GM12878 (cell line): ENCODE data around the gene CRYL1.

Experiments used
- CBX5 ChIP-seq: sonication (generic); IDR thresholded peaks from 2 replicates; pipeline ENCODE4 v1.6.1; 2016; ENCODE audit warnings: low read depth, moderate library complexity, mild to moderate bottlenecking, inconsistent platforms
- EP300 ChIP-seq, 2 experiments: fragments of 150-350 bp in 1 of 2; IDR thresholded peaks; 2 replicates each; pipeline ENCODE4 v1.6.1; 2011 to 2012; ENCODE audit warnings: low read depth in 2 of 2, low read length in 2 of 2, borderline replicate concordance in 1 of 2, improper control_type of control experiment in 1 of 2, inconsistent platforms in 1 of 2; ENCODE audit not compliant: control insufficient read depth in 1 of 2
- MXI1 ChIP-seq: fragments of 150-350 bp; IDR thresholded peaks from 2 replicates; pipeline ENCODE4 v1.6.1; 2011; ENCODE audit warnings: low read depth, mild to moderate bottlenecking, inconsistent platforms, low read length, improper control_type of control experiment
- TAF1 ChIP-seq: IDR thresholded peaks from 2 replicates; pipeline ENCODE4 v1.6.1; 2011; ENCODE audit warnings: mild to moderate bottlenecking, low read depth, low read length, borderline replicate concordance
- ZBED1 ChIP-seq: IDR thresholded peaks from 2 replicates; pipeline ENCODE4 v1.6.1; 2016; ENCODE audit warnings: borderline replicate concordance
- ZSCAN29 ChIP-seq: fragments of 450-650 bp; IDR thresholded peaks from 2 replicates; pipeline ENCODE4 v1.6.1; 2017; ENCODE audit warnings: mild to moderate bottlenecking, moderate library complexity
- TF ChIP-seq, protein P1 (sequence below), 3 experiments: IDR thresholded peaks in 2 of 3; conservative IDR thresholded peaks in 1 of 3; 2 replicates each; pipeline ENCODE4 v1.5.1; 2011; ENCODE audit warnings: low read depth in 3 of 3, low read length in 3 of 3, mild to moderate bottlenecking in 3 of 3, control low read depth in 2 of 3, moderate library complexity in 2 of 3, inconsistent platforms in 1 of 3, mixed read lengths in 1 of 3; ENCODE audit not compliant: control insufficient read depth in 2 of 3, insufficient read depth in 1 of 3; ENCODE audit errors: extremely low read depth in 1 of 3
- TF ChIP-seq, protein P2 (sequence below): fragments of 150-350 bp; IDR thresholded peaks from 2 replicates; pipeline ENCODE4 v1.6.1; 2016; ENCODE audit warnings: low read depth, low read length
- TF ChIP-seq, protein P3 (sequence below): fragments of 450-650 bp; IDR thresholded peaks from 2 replicates; pipeline ENCODE4 v1.6.1; 2016; ENCODE audit warnings: mild to moderate bottlenecking
- TF ChIP-seq, protein P4 (sequence below): IDR thresholded peaks from 2 replicates; pipeline ENCODE4 v1.6.1; 2011; ENCODE audit warnings: low read depth, mild to moderate bottlenecking, low read length, moderate library complexity, borderline replicate concordance; ENCODE audit errors: extremely low read depth
- TF ChIP-seq, protein P5 (sequence below): IDR thresholded peaks from 2 replicates; pipeline ENCODE4 v1.6.1; 2012; ENCODE audit warnings: improper control_type of control experiment, low read depth, low read length; ENCODE audit not compliant: insufficient replicate concordance
- TF ChIP-seq, protein P6 (sequence below): IDR thresholded peaks from 2 replicates; pipeline ENCODE4 v1.6.1; 2012; ENCODE audit warnings: low read depth, low read length, improper control_type of control experiment

DNA sequence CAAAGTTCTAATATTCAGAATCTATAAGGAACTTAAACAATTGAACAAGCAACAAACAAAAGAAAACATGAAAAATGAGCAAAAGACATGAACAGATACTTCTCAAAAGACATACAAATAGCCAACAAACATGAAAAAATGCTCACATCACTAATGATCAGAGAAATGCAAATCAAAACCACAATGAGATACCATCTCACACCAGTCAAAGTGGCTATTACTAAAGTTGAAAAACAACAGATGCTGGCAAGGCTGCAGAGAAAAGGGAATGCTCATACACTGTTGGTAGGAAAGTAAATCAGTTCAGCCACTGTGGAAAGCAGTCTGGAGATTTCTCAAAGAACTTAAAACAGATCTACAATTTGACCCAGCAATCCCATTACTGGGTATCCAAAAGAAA lies 74.3 kb downstream of the CRYL1 start:
- TF ChIP-seq, protein P1, sequence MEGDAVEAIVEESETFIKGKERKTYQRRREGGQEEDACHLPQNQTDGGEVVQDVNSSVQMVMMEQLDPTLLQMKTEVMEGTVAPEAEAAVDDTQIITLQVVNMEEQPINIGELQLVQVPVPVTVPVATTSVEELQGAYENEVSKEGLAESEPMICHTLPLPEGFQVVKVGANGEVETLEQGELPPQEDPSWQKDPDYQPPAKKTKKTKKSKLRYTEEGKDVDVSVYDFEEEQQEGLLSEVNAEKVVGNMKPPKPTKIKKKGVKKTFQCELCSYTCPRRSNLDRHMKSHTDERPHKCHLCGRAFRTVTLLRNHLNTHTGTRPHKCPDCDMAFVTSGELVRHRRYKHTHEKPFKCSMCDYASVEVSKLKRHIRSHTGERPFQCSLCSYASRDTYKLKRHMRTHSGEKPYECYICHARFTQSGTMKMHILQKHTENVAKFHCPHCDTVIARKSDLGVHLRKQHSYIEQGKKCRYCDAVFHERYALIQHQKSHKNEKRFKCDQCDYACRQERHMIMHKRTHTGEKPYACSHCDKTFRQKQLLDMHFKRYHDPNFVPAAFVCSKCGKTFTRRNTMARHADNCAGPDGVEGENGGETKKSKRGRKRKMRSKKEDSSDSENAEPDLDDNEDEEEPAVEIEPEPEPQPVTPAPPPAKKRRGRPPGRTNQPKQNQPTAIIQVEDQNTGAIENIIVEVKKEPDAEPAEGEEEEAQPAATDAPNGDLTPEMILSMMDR (IDR thresholded peaks at IDR 0.05 in 2 of 3, conservative IDR thresholded peaks at IDR 0.05 in 1 of 3; ENCODE audit: control insufficient read depth in 2 of 3, extremely low read depth in 1 of 3, insufficient read depth in 1 of 3, low read depth in 3 of 3, low read length in 3 of 3): no peak
- TF ChIP-seq ZSCAN29 (no peak), TAF1 (no peak), EP300 (IDR thresholded peaks at IDR 0.05; ENCODE audit: borderline replicate concordance in 1 of 2, control insufficient read depth in 1 of 2, low read depth in 2 of 2, low read length in 2 of 2) (no peak), ZBED1 (no peak), CBX5 (no peak), MXI1 (no peak)
- TF ChIP-seq, protein P2, sequence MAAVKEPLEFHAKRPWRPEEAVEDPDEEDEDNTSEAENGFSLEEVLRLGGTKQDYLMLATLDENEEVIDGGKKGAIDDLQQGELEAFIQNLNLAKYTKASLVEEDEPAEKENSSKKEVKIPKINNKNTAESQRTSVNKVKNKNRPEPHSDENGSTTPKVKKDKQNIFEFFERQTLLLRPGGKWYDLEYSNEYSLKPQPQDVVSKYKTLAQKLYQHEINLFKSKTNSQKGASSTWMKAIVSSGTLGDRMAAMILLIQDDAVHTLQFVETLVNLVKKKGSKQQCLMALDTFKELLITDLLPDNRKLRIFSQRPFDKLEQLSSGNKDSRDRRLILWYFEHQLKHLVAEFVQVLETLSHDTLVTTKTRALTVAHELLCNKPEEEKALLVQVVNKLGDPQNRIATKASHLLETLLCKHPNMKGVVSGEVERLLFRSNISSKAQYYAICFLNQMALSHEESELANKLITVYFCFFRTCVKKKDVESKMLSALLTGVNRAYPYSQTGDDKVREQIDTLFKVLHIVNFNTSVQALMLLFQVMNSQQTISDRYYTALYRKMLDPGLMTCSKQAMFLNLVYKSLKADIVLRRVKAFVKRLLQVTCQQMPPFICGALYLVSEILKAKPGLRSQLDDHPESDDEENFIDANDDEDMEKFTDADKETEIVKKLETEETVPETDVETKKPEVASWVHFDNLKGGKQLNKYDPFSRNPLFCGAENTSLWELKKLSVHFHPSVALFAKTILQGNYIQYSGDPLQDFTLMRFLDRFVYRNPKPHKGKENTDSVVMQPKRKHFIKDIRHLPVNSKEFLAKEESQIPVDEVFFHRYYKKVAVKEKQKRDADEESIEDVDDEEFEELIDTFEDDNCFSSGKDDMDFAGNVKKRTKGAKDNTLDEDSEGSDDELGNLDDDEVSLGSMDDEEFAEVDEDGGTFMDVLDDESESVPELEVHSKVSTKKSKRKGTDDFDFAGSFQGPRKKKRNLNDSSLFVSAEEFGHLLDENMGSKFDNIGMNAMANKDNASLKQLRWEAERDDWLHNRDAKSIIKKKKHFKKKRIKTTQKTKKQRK: no peak
- TF ChIP-seq, protein P3, sequence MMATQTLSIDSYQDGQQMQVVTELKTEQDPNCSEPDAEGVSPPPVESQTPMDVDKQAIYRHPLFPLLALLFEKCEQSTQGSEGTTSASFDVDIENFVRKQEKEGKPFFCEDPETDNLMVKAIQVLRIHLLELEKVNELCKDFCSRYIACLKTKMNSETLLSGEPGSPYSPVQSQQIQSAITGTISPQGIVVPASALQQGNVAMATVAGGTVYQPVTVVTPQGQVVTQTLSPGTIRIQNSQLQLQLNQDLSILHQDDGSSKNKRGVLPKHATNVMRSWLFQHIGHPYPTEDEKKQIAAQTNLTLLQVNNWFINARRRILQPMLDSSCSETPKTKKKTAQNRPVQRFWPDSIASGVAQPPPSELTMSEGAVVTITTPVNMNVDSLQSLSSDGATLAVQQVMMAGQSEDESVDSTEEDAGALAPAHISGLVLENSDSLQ: no peak
- TF ChIP-seq, protein P4, sequence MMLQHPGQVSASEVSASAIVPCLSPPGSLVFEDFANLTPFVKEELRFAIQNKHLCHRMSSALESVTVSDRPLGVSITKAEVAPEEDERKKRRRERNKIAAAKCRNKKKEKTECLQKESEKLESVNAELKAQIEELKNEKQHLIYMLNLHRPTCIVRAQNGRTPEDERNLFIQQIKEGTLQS: no peak
- TF ChIP-seq, protein P5, sequence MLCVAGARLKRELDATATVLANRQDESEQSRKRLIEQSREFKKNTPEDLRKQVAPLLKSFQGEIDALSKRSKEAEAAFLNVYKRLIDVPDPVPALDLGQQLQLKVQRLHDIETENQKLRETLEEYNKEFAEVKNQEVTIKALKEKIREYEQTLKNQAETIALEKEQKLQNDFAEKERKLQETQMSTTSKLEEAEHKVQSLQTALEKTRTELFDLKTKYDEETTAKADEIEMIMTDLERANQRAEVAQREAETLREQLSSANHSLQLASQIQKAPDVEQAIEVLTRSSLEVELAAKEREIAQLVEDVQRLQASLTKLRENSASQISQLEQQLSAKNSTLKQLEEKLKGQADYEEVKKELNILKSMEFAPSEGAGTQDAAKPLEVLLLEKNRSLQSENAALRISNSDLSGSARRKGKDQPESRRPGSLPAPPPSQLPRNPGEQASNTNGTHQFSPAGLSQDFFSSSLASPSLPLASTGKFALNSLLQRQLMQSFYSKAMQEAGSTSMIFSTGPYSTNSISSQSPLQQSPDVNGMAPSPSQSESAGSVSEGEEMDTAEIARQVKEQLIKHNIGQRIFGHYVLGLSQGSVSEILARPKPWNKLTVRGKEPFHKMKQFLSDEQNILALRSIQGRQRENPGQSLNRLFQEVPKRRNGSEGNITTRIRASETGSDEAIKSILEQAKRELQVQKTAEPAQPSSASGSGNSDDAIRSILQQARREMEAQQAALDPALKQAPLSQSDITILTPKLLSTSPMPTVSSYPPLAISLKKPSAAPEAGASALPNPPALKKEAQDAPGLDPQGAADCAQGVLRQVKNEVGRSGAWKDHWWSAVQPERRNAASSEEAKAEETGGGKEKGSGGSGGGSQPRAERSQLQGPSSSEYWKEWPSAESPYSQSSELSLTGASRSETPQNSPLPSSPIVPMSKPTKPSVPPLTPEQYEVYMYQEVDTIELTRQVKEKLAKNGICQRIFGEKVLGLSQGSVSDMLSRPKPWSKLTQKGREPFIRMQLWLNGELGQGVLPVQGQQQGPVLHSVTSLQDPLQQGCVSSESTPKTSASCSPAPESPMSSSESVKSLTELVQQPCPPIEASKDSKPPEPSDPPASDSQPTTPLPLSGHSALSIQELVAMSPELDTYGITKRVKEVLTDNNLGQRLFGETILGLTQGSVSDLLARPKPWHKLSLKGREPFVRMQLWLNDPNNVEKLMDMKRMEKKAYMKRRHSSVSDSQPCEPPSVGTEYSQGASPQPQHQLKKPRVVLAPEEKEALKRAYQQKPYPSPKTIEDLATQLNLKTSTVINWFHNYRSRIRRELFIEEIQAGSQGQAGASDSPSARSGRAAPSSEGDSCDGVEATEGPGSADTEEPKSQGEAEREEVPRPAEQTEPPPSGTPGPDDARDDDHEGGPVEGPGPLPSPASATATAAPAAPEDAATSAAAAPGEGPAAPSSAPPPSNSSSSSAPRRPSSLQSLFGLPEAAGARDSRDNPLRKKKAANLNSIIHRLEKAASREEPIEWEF: no peak
- TF ChIP-seq, protein P6, sequence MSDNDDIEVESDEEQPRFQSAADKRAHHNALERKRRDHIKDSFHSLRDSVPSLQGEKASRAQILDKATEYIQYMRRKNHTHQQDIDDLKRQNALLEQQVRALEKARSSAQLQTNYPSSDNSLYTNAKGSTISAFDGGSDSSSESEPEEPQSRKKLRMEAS: no peak
